CD4-positive, alpha-beta T cell treated with Interleukin-4 for 1 hour (primary cell): ENCODE measurements around the gene XPA.
"Not testable (repeated sequence)": the region's sequence is repeated elsewhere in the genome, so short reads cannot be mapped to it uniquely, and the experiment has no call there.

Experiments
- DNase-seq, 2 donors: peaks; one replicate each; pipeline ENCODE4 v3.0.0-alpha.2; 2020 to 2022

Gene XPA

DNA sequence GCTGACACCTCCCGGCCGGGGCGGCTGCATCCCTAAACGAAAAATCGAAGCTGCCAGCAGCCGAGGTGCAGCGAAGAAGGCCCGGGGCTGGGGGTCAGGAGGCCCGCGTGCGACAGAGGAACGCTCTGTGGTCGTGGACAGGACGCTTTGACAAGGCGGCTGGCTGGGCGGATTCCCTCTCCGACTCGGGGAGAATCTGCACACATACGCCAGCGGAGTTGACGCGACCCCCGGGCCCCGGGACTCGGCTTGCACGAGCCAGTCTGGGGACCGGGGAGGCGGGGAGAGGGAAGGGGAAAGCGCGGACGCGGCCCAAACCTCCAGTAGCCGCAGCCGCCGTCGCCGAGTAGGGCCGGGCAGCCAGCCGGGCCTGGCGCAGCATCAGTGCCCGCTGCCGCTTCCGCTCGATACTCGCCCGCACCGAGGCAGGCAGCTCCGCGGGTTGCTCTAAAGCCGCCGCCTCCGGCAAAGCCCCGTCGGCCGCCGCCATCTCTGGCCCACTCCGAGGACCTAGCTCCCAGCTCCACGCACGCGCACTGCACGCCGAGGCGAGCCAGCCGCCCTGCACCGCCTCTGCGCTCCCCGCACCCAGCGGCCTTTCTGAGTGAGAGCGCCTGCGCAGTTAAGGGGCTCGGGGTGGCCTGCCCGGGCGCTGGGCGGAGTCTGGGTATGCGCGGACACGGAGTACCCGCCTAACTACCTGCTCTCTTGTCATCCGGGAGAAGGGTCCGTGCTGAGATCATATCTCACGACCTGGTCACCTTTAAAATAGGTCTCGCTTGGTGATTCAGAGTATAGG lies at the start of gene XPA:
Gene XPA (minus strand): TSS at position 538 of the 799 bp plus-strand sequence. CDS start 48 bp downstream, at position 490.
- peak; percentile 97 to 98 for DNase-seq

DNA sequence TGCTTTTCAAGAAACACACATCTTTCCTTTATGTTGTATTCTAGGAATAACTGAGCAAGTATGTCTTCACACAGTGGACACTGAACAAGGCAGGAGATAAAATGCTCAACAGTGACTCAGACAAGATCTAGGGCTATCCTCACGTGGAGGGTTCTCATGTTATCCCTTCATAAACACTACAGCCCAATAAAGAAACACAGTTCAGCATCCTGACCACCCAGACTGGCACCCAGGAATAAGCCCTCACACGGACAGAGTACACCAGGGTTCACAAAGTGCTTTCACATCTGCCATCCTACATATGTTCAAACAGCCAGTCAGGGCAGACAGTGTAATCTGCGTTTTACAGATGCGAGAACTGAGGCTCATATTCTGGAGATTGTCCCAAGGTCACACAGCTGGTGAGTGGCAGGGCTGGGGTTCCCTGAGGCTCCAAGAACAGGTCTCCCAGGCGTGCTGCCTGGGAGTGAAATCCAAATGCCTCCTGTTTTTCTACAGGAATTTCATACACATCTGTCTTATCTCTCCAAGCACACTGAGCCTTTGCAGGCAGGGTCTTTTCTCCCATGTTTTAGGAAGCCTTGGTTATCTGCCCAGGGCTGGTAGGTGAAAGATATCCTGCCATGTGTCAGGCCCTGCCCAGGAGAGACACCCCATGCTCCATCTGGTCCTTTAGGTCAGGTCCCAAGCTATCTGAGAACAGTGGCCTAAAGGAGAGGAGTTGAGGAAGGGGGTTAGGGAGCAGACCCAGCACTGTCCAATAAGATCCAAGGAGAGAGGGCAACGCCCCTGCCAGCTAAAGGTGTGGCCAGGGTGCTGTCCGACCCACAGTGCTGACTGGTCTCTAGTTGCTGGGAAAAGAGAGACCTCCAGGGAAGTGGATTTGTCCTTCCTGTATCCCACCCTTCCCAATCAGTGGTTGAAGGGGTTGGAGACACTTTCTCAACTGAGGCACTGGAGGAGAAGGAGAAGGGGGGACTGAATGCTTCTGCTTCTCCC lies 47.9 kb upstream of the XPA start:
- DNase-seq: no peak

DNA sequence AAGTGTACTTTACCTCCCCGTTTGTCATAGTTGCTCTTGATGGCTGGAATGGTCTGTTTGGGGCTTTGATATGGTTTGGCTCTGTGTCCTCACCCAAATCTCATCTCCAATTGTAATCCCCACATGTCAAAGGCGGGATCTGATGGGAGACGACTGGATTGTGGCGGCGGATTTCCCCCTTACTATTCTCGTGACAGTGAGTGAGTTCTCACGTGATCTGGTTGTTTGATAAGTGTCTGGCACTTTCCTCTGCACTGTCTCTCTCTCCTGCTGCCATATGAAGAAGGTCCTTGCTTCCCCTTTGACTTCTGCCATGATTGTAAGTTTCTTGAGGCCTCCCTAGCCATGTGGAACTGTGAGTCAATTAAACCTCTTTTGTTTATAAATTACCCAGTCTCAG lies 46.9 kb upstream of the XPA start:
- not testable (repeated sequence) for DNase-seq

GRCh38 chr9:97742545-97742944 lies 45.4 kb upstream of the XPA start:
- no peak for DNase-seq

- DNase-seq: no peak
These were observed 44.8 kb upstream of the XPA start for GRCh38 chr9:97741947-97742346.

DNA sequence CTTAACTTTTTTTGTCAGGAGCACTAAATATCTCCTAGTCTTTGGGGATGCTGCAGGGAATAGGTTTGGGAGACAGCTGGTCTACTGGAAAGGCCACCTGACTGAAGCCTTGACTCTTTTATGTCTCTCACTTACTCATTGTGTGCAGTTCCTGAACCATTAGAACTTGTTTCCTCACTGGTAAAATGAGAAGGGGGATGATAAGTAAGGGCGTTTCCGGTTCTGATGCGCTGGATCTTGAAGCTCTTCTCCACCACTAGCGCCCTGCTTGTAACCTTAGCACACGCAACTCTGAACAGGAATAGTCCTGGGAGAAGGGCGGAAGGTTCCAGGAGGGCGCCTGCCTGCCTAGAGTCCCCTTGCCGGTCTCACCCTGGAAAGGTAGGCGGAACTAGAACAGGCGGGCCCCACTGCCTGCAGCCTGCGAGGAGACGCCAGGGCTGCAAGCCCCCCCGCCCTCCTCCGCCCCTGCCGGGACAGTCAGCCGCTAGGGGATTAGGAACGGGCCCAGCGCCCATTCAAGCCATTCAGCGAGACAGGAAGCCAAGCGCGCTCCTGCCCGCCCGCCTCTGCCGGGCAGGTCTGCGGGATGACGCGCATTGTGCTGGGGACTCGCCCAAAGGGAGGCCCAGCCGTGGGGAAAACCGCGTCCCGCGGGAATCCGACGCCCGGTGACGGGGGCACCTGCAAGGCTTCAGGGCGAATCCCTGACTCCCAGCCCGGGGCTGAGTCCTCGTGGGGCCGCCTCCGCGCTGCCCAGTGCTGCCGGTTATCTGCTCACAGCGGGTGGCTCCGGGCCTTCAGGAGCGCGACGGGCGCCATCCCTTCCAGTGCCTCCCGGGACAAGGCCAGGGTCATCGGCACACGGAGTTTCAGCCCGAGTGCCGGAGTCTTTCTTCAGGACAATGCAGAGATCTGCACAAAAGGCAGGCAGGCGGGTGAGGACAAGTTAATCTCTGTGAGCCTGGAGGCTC lies 44.0 kb upstream of the XPA start:
- peak in 1 of 2 donors; percentile 8 for DNase-seq

- DNase-seq: no peak
These were observed 40.3 kb upstream of the XPA start for GRCh38 chr9:97737429-97737828.

- no peak for DNase-seq
These were observed 38.0 kb upstream of the XPA start for GRCh38 chr9:97735070-97735600.

DNA sequence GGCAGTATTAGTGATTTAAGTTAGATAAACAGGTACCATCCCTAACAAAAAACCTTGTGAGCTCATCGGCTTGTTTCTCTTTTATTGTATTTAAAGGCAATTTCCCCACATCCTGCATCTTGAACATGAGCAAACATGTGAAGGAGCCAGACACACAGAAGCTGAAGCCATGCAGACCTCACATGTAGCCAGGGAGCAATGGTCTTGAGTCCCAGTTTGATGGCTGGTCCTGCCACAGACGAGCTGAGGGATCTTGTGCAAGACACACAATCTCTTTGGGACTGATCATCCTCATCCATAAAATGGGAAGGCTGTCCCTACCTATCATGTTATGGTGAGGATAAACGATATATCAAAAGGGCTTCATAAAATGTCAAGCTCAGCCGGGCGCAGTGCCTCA lies 29.6 kb upstream of the XPA start:
- DNase-seq: no peak

- no peak for DNase-seq
These were observed 26.7 kb upstream of the XPA start for GRCh38 chr9:97723819-97724218.

DNA sequence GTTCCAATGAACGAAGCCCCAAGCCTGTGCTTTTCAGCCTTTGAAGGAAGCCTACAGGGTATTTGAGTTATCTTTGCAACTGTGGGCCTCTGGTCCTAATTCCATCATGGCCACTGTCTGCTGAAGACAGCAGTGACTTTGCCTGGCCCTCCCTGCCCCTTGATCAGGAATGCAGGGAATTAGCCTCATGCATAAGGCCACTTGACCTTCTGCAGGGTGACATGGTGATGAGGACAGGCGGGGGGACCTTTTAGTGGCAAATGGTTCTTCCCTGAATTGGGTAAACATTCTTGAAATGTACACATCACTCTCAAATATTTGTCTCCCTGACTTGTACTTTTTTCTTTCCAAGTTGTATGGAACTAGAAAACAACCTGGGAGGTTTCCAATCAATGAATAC lies 25.2 kb upstream of the XPA start:
- no peak for DNase-seq

DNA sequence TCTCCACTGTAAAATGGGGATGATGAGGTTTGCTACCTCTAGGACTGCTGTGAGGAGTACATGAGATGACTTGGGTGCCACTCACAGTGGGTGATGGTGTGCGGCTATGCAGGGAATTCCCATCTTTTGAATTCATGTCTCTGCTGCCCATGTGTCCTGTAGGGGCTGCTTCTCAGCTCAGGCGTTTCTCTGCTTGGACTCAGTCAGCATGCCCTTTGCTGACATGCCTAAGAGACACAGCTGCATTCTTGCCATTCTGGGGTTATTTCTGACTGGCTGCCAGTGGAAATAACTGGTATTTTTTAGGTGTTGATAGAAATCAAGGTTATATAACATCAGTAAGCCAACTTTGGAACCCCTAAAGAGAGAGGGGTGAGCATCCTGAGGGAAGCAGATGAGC lies 24.3 kb upstream of the XPA start:
- no peak for DNase-seq

DNA sequence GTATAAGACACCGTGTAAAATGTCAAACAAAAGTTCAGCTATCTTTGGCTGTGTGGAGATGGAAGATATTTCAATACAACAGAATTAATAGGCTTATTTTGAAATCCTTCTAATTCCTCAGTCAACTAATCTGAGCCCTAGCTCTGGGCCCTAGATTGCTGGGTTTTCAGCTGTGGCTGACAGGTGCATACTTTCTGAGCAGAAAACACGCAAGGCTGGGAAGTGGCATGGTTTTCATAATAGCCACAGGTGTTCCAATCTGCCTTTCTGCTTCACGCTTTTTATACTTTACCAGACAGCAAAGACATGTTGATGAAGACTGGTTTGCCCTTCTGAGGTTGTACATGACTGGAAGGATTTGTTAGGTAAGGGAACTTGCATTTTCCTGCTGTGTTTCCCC lies 20.7 kb upstream of the XPA start:
- DNase-seq: no peak

DNA sequence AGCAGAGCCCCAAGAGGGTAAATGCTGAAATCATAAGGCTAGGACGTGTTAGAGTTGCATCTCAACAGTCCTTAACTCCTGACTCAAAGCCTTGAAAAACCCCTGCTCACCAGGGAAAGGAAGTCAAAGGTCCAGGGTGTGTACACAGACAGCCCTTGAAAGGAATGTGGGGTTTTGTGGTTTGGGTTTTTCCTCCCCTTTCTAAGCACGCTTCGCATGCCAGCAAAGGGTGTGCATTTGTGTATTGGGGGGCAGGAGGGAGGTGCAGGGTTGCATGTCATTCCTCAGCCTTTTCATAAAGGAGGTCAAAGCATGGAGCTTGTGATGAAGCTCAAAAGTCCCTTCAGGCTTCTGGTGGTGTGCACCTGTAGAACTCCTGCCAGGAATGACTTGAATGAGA lies 17.3 kb upstream of the XPA start:
- DNase-seq: no peak

DNA sequence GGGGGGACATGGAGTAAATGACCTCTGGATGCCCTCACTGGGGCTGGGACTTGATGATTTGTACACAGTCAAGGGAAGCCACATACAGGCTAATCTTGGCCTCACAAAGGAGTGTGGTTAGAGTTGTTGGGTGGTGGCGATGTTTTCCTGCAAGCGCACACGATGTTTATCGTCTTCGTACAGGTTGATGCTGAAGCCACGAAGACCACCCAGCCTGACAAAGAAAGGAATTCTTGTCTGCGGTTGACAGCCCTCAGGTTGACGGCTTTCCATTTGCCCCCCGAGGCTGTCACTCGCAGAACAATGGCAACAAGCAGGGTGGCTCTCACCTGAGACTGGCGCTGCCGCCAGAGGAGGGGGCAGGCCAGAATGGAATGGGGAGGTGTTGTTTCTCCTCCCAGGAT lies 14.1 kb upstream of the XPA start:
- no peak for DNase-seq

- DNase-seq: peak; percentile 64 to 76
These were observed 13.4 kb upstream of the XPA start for GRCh38 chr9:97710356-97711222.

GRCh38 chr9:97706246-97706645 lies 9.1 kb upstream of the XPA start:
- no peak for DNase-seq

DNA sequence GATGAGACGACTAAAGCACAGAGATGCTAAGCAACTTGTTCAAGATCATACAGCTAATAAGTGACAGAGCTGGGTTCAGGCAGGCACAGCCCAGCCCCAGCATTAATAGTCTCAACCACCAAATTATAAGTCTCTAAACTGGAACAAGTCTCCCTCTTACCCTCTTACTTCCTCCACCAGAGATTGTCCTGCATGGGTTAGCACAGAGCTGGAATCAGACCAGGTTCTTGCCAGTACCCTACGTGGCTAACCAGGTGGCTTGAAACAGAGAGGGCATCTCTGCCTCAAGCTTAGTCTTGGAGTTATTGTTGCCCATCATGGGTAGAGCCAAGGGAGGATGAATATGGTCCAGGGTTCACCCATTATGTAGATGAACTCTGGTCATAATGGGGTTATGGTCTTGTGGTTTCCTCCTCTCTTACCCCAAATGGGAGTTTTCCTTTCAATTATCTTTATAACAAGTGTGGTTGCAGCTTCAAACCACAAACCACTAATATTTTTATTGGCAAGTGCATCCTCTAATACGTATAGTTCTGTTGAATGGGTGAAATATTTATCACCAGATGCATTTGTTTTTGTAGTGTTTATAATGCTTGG lies 8.3 kb upstream of the XPA start:
- peak in 1 of 2 donors; percentile 50 for DNase-seq

DNA sequence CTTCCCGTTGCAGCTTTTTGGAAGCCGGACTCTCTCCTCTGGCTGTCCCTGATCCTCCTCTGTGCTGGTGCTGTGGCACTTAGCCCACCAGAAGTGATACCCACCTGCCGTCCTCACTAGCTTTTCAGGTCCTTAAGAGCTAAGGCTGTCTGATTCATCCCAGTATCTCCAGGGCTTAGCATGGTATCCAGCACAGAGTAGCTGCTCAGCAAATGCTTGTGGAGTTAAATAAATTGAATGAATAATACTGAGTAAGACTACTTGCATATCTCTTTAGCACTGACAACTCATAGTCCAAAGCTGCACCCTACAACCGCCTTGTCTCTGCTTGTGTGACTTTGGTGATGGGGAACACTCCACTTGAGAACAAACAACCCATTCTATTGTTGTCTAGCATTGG lies 7.7 kb upstream of the XPA start:
- DNase-seq: no peak

- no peak for DNase-seq
These were observed 7.2 kb upstream of the XPA start for GRCh38 chr9:97704345-97704677.
